Psoas muscle (tissue), 8 donors: ENCODE data around the gene SPRYD3. TPM values are rescaled to one million over a fixed set of nuclear protein-coding genes. Genes with fewer than 3 reads are reported as not detected.

Experiments used
- ATAC-seq, 4 donors: fragments of 200-7000 bp; cut with Tn5 transposase; one replicate each; pipeline ENCODE4 v1.9.1; 2020; ENCODE audit warnings: moderate library complexity in 3 of 4, mild to moderate bottlenecking in 2 of 4
- DNase-seq, 2 donors: peaks; one replicate each; pipeline ENCODE4 v3.0.0-alpha.2; 2020
- H3K27ac ChIP-seq: fragments of 200-600 bp; one replicate; pipeline ENCODE4 v1.8.0; 2022
- H3K27me3 ChIP-seq, 3 donors: fragments of 200-600 bp in 1 of 3; one replicate each; pipeline versions ENCODE4 v1.6.1 to v1.8.0; 2013 to 2022; ENCODE audit warnings: low read length in 2 of 3, mild to moderate bottlenecking in 2 of 3, moderate library complexity in 1 of 3; ENCODE audit not compliant: insufficient read depth in 3 of 3
- H3K36me3 ChIP-seq, 2 donors: fragments of 200-600 bp in 1 of 2; one replicate each; pipeline versions ENCODE4 v1.6.1 to v1.8.0; 2013 to 2022; ENCODE audit warnings: low read depth in 1 of 2, mild to moderate bottlenecking in 1 of 2, moderate library complexity in 1 of 2; ENCODE audit not compliant: insufficient read depth in 1 of 2
- H3K4me1 ChIP-seq: fragments of 200-600 bp; one replicate; pipeline ENCODE4 v1.8.0; 2022
- H3K4me3 ChIP-seq: fragments of 200-600 bp; one replicate; pipeline ENCODE4 v1.8.0; 2022; ENCODE audit warnings: mild to moderate bottlenecking
- H3K9me3 ChIP-seq: fragments of 200-600 bp; one replicate; pipeline ENCODE4 v1.8.0; 2022
- CTCF ChIP-seq: fragments of 200-600 bp; IDR thresholded peaks from one replicate; pipeline ENCODE4 v1.8.0; 2022; ENCODE audit warnings: antibody characterized with exemption
- WGBS, 3 donors: extraction: QIAGEN DNeasy Blood & Tissue Kit; methylation state at CpG; one replicate each; pipeline versions ENCODE4 v1.1.6 to v1.1.7; 2013; 5-methylcytosine and 5-hydroxymethylcytosine counted together
- intact Hi-C, 2 donors: fragments of 100-400 bp; cut with DNase I; formaldehyde crosslinking; loops; one replicate each; pipeline versions ENCODE4 v1.11.0 to v1.14.2; 2022
- polyA plus RNA-seq, 3 donors: library from polyadenylated mRNA; stranded (reverse); fragments of 200-250 nt; gene quantifications; one replicate each; pipeline ENCODE4 v1.2.3, GENCODE V29; 2013
- total RNA-seq, 4 donors: library from RNA; stranded (reverse); fragmentation: NEBNext Ultra II Directional in 2 of 4; extraction: Animal tissue kit (Norgen Biotek cat#: 25700) in 2 of 4; gene quantifications; one replicate each; pipeline versions ENCODE4 v1.2.1 to v1.2.4, GENCODE V29; 2021 to 2023
- donor health status: healthy with polysubstance abuse.
- donor health status: DM: no; HTN: no; CAD: no; lungs with moderate emphysema.
- donor health status: Bipolar disorder and iron deficiency.
- donor health status: healthy.
- donor health status: DM: yes; HTN: yes; CAD: no.
- donor health status: DM: no; HTN: no; CAD: no.
- donor health status: DM: no; HTN: no; CAD: no.
- donor health status: DM: yes; HTN: yes; CAD: no.

The SPRYD3 gene
- total and polyA plus RNA-seq, 7 donors, result 16.5 to 49.1 (median 21.8) TPM

DNA sequence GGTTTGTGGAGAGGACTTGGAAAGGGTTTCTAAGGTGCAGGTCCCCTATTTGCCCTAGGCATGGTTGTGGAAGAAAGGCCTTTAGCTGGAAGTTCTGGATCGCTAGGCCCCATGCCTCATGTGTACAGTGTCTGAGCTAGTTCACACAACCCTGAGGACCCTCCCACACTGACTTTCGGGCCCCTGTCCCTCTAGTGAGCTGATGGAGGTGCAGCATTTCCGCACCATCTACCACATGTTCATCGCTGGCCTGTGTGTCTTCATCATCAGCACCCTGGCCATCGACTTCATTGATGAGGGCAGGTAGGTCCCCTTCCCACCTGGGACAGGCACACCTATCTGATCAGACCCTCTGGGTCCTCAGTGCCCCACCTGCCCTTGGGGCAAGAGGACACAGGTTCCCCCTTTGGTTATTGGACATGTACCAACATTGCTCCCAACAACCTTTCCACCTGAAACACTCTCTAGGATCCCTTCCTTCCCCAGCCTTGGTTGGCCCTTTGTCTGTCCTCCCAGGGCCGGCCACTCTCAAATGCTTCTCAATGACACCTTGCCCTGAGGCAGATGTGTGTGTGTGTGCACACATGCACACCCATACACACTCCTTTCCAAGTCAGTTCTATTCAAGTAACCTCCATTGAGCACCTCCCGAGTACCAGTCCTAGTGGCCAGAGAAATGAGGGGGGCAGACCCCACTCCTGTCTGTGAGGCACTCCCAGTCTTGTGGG lies 26.7 kb upstream of the SPRYD3 start:
- intact Hi-C loops, result no loop called here
- DNase-seq (no peak), ATAC-seq (no peak)
- H3K9me3 ChIP-seq, result no peaks in the 10 kb centered on the region
- no peaks in the 10 kb centered on the region for H3K4me1 ChIP-seq
- H3K36me3 ChIP-seq, result no peaks in the 10 kb centered on the region
- H3K4me3 ChIP-seq, result no peak overlapping the region
- no peaks in the 10 kb centered on the region for H3K27me3 ChIP-seq
- H3K27ac ChIP-seq, result no peak overlapping the region
- WGBS, 3 donors, result 92% methylated on average over 7 of the region's 7 CpGs
- TF ChIP-seq CTCF, result no peak

- Histone ChIP-seq H3K27me3 (no peaks in the 10 kb centered on the region), H3K27ac (no peak overlapping the region), H3K9me3 (no peaks in the 10 kb centered on the region), H3K36me3 (no peaks in the 10 kb centered on the region), H3K4me3 (no peak overlapping the region), H3K4me1 (no peaks in the 10 kb centered on the region)
- WGBS, 3 donors, result 94 to 97% (median 96%) methylated on average over 8 of the region's 8 CpGs
- intact Hi-C loops, result no loop called here
- ATAC-seq (no peak), DNase-seq (no peak)
- TF ChIP-seq CTCF, result no peak
Measured at GRCh38 chr12:53105256-53105655, 26.1 kb upstream of the SPRYD3 start.

DNA sequence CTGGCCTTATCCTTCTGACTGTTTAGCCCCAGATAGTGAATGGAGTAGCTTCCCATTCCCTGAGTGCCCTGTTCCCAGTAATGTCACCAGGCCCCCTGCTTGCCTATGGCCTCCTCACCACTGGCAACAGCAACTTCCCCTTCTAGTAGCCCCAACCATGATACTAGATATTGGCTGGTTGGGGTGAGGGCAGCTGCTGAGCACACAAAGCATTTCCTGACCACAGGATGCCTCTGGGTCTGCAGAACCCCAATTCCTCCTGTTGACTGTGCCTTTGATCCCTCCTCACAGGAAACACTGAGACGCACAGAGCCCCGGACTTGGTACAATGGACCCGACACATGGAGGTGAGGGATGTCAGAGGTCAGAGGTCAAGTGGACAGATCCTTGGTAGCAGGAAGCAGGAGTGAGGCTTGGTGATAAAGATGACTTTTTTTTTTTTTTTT lies 24.7 kb upstream of the SPRYD3 start:
- Histone ChIP-seq H3K27ac (no peak overlapping the region), H3K4me3 (no peak overlapping the region), H3K36me3 (no peaks in the 10 kb centered on the region), H3K27me3 (no peaks in the 10 kb centered on the region), H3K4me1 (no peaks in the 10 kb centered on the region), H3K9me3 (no peaks in the 10 kb centered on the region)
- ATAC-seq, result no peak
- no peak for TF ChIP-seq CTCF
- intact Hi-C loops, result no loop called here
- DNase-seq, result no peak
- 64 to 74% (median 73%) methylated on average over 3 of the region's 3 CpGs for WGBS, 3 donors

DNA sequence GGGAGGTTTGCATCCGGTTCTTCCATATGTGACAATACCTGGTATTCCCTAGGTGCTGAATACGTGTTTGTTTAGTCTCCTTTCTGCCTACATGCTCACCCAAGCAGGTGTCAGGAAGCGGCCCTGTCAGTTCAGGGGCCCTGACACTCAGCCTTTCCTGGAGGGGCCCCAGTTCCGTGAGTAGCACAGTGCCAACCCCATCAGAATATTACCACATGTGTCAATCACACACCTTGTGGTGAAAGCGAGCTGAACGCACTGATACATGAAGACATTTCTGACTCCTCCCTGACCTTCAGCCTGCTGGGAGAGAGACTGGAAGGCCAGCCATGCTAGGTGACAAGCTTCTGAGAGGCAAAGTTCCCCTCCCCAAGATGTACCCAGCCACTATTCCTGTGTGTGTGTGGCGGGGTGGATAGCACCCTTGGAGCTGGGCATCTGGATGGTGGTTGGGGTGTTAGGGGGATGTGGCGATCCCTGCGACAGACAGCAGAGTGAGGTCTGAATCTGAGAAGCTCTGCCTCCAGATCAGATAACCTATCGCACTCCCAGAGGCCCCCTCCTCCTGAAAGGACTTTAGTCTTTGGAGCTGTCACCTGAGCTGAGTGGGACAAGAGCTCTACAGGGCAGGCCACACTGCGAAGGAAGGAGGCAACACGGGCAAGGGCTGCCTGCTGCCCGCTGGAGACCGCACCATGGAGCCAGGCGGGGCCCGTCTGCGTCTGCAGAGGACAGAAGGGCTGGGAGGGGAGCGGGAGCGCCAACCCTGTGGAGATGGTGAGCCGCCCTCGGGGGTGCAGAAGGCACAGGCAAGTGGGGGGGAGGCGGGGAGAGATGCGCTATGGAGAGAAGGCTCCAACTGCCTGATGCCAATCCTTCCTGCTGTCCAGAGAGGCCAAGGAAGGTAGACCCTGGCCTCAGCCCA lies 24.0 kb upstream of the SPRYD3 start, which contains the start of gene SOAT2:
Gene SOAT2 (plus strand): TSS at position 604 of the 925 bp plus-strand sequence. CDS start 92 bp downstream, at position 696.
- 83 to 86% (median 85%) methylated on average over 23 of the region's 23 CpGs for WGBS, 3 donors
- Histone ChIP-seq H3K27ac (no peak within 1 kb of the TSS), H3K36me3 (no peaks in the 10 kb centered on the region), H3K9me3 (no peaks in the 10 kb centered on the region), H3K27me3 (no peaks in the 10 kb centered on the region), H3K4me1 (no peaks in the 10 kb centered on the region), H3K4me3 (no peak within 1 kb of the TSS)
- no peak for ATAC-seq
- no peak for TF ChIP-seq CTCF
- intact Hi-C loops, result no loop called here
- no peak for DNase-seq
